ENCODE data around the gene CAND2. TPM values are rescaled to one million over a fixed set of nuclear protein-coding genes. Genes with fewer than 3 reads are reported as not detected.
"Not testable (repeated sequence)": the region's sequence is repeated elsewhere in the genome, so short reads cannot be mapped to it uniquely, and the experiment has no call there.

The CAND2 gene
- total RNA-seq, 2 donors from 2014 or later: 41.6 to 51.0 TPM

- intact Hi-C loops (cut with DNase I): no loop called here
- no peak for ATAC-seq
Observed at GRCh38 chr3:12871404-12871983, 75.0 kb downstream of the CAND2 start.

GRCh38 chr3:12875857-12876836 lies 79.7 kb downstream of the CAND2 start:
- ATAC-seq (peak; percentile 80 to 87), DNase-seq (peak; percentile 72)
- intact Hi-C loops (cut with DNase I): no loop called here

More at GRCh38 chr3:12871404-12871983, 75.0 kb downstream of the CAND2 start:
- no peak for DNase-seq

- no peak for DNase-seq
- intact Hi-C loops (cut with DNase I): no loop called here
- ATAC-seq: no peak
Observed at GRCh38 chr3:12877040-12877439, 80.6 kb downstream of the CAND2 start.

- intact Hi-C loops (cut with DNase I): no loop called here
- DNase-seq (no peak), ATAC-seq (no peak)
Observed at GRCh38 chr3:12878141-12878574, 81.7 kb downstream of the CAND2 start.

GRCh38 chr3:12878758-12879157 lies 82.3 kb downstream of the CAND2 start:
- intact Hi-C loops (cut with DNase I); DNase-seq; ATAC-seq: not testable (repeated sequence)

- intact Hi-C loops (cut with DNase I): no loop called here
- DNase-seq: no peak
- ATAC-seq: no peak
Observed at GRCh38 chr3:12879191-12879815, 82.8 kb downstream of the CAND2 start.

- intact Hi-C loops (cut with DNase I); ATAC-seq; DNase-seq: not testable (repeated sequence)
Observed at GRCh38 chr3:12881858-12882257, 85.4 kb downstream of the CAND2 start.

GRCh38 chr3:12882336-12883310 lies 86.1 kb downstream of the CAND2 start:
- intact Hi-C loops (cut with DNase I): no loop called here
- no peak for DNase-seq
- no peak for ATAC-seq

GRCh38 chr3:12884186-12884680 lies 87.8 kb downstream of the CAND2 start:
- peak; percentile 85 to 95 for ATAC-seq
- intact Hi-C loops (cut with DNase I): no loop called here
- DNase-seq: no peak

Other genes with a start within 250 kb of the CAND2 start
- 10 to 100 TPM; 23.9 to 31.7 TPM for gene MKRN2, start 239.6 kb upstream of the CAND2 start, total RNA-seq
- 100 to 1,000 TPM; 109 to 116 TPM for gene RAF1, start 132.6 kb upstream of the CAND2 start, total RNA-seq
- 1 to 10 TPM; 4.8 to 6.5 TPM for gene TMEM40, start 37.4 kb upstream of the CAND2 start, total RNA-seq
- gene RPL32, start 44.9 kb downstream of the CAND2 start, total RNA-seq: 1,000 to 10,000 TPM; 1,021 to 1,102 TPM

Data from left cardiac atrium (tissue), 4 donors.